ENCODE results near the gene DLST. TPM values are rescaled to one million over a fixed set of nuclear protein-coding genes. Genes with fewer than 3 reads are reported as not detected.

Gene DLST
- total RNA-seq, result 58.0 and 91.4 TPM in 2 replicates

DNA sequence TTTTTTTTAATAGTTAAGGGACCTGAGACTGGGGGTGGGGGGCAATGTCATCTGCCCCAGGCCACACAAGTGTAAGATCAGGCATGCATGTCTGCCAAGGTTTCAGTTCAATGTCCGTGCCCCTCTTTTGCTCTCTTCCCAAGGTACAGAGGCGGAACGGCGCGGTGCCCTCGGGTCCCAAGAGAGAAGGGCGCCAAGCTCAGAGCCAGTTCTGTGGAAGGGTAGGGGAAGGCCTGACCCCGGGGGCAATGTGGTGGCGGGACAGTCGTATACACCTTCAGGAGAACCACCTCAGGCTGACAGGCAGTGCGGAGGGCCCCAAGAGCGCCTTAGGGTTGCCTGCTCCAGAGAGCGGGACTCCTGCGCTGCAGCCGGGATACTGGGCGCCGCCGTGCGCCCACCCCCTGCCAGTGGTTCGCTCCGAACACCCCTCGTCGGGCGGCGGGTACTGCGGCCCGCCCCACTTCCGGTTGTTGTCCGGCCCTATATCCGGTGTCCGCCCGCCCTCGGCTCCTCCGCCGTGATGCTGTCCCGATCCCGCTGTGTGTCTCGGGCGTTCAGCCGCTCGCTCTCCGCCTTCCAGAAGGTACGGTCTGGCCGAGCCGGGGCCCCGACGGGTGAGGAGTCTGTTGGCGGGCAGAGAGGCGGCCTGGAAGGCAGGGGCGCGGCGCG, at the start of gene DLST:
Gene DLST (plus strand): TSS at position 486 of the 672 bp plus-strand sequence. CDS start 38 bp downstream, at position 524.
- DNase-seq, result peak; percentile 91

DNA sequence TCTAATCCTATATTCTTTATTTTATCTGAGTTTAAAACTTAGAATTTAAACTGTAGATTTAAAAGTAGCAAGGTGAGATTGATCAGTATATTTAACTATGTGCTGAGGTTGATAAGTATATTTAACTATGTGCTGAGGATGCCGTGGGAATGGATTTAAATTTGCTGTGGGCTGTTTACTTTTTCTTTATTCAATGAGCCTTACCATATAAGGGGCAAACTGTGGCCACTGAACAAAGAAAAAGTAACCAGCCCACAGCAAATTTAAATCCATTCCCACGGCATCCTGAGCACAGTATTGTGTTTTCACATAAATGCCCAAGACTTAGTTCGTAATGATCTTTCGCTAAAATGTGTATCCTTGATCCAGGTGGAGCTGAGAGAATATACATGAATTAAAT, 48.9 kb upstream of the DLST start:
- no peak for DNase-seq

DNA sequence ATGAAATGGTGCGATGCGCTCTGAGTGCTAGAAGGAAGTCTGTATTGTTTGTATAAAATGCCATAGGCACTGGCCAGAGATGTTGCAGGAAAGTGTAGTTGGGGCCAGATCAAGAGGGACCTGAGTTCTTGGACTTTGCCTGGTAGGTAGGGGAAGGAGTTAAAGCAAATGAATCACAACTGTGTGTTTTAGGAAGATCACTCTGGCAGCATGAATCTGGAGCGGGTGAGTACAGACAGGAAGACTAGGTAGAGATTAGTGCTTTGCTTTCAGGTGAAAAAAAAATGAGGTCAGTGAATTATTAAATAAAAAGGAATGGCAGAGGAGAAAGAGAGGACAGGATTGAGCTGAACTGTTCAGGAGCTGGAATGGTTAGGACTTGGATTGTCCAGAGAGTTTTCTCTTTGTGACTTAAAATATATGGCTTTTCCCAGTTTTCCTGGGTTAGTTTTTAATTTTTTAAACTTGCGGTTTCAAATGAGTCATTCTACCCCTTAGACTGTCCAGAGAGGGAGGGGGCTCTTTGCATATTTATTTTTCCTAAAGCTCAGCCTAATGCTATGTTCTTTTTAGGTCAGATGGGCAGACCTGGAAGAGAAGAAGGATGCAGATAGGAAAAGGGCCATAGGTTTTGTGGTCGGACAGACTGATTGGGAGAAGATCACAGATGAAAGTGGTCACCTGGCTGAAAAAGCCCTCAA, 46.9 kb upstream of the DLST start:
- DNase-seq, result no peak

DNA sequence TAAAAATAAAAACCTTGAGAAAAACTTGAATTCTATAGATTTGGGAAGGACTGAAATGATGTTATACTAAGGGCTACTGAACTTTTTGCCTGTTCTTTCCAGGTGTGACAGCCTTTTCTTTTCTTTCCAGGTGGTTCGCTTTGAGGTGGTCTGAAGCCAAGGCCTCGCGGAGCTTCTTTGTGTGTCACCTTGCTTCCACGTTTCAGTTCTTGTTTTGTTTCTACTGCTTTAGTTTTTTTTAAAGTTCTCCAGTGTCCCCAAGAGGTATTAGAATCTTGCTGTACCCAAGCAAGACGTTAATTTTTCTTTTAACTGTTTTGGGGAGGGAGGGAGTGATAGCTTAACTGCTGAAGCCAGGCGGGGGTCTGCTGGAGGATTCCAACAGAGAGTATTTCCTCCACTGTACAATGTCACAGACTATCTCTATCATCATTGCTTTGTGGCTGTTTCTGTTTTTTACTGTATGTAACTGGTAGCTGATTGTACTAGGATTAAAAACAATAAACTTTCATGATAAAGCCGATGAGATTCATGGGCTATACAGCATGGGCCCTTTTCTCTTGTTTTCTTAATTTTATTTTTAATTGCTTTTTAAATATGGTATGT, 46.0 kb upstream of the DLST start:
- no peak for DNase-seq

DNA sequence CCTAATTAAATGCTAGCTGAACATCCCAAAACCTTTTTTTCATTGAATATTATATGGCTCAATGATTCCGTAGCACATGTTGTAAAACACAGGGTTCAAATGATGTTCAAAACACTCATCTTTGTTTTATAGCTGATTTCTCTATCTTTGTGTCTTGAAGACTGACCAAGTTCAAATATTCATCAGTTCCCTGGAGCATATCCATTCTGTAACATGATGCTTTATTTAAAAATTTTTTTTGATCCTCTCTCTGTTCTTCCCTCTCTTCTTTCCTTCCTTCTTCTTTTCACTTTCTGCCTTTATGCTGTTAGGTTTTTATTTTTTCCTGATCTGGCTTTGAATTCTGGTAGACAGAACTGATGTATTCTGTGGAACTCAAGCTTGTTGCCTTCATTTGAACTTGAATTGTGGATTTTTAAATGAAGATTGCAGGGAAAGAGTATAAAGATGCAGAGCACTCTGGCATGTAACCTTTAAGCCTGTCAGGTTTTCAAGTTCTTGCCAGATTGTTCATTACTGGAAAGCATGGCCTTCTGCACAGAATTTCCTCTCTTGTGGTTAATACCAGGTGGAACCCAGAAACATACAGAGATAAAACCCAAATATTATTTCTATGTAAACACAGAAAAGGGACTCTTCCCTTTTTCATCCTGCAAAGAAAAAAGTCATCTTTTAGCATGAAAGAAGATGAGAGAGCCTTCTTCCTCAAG, 45.3 kb upstream of the DLST start:
- DNase-seq, result no peak

DNA sequence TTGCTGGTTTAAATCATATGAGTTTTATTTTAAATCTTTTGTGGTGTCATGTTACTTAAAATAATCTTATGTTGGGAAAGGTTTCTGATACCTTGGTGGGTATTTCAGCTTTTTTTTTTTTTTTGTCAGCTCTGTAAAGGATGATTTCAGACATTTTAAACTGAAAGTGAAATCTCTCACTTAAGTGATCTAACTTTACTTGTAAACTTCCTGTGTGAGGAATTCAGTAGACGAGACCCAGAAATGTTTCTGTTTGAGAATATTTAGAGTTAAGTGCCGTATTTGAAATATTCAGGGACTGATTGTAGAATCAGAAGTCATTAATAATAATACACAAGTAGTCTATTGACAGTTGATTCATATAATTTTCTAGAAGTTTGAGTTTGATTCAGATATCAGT, 43.5 kb upstream of the DLST start:
- no peak for DNase-seq

DNA sequence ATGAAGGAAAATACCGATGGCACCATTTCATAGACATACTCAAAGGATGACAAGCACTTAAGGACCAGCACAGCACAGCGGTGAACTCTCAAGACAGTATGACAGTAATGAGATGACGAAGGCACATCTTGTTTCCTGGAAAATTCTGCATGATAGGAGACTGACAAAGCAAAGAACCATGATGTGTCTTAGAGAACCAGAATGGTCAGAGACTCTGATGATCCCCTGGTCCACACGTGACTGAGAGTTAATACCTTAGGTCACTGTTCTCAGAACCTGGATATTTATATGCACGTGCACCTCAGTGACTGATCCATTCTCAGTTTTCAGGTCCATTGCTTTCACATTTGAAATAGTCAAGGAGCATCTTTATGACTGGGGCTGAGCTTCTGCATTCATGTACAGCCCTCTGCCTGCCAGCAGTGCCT, 41.1 kb upstream of the DLST start:
- no peak for DNase-seq

DNA sequence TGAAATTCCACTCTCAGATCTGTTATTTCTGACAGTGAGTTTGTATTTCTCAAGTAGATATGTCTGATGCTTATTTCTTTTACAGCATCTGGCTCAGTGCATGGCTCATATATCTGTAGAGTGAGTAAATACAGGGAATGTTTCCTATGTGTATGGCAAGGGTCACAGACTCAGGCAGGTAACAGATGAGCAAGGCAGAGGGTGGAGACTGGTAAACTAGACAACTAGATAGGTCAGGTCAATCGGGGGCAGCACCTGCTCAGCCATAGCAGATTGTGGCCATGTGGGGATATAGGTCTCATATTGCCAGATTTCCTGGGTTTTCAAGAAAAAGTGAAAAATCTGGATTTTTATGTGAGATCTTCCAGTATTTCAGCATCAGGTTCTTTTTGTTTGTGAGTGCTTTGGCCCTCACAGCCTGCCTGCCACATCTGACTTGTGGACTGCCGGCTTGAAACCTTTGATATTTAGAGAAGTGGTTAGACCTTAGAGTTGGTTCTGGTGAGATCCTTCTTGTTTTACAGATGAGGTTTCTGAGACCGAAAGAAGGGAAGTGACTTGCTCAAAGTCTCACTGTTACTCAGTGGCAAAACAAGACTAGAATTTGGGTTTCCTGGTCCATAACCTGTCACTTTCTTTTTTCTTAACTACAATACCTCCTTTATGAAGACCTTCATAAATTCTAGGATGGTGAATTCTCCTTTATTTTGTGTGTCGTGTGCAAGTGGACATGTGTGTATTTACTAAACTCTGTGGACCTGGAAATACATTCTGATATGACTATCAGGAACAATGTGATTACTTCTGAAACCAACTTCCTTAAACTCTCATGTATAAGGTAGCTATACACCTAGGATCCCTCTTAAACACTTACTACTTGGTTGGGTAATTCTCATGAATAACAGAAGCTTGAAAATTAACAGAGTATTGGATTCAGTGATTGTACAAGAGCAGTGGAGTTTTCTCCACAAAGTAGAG, 40.2 kb upstream of the DLST start:
- no peak for DNase-seq

DNA sequence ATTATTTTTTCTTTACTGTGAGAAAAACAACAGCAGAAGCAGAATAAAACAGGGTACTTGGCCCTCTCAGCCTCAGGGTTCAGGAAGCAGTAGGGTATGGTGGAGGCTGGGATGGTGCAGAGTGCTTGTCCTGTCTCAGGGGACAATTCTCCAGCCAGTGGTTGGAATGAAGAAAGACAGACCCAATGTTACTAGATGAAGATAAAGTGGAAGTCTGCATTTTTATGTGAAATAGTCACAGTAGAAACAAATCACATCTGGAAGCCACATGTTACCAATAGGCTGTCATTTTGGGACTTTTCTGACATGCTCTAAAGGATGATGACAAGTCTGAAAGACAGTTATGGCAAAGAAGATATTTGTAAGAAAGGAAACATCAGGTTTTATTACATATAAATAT, 38.1 kb upstream of the DLST start:
- no peak for DNase-seq

DNA sequence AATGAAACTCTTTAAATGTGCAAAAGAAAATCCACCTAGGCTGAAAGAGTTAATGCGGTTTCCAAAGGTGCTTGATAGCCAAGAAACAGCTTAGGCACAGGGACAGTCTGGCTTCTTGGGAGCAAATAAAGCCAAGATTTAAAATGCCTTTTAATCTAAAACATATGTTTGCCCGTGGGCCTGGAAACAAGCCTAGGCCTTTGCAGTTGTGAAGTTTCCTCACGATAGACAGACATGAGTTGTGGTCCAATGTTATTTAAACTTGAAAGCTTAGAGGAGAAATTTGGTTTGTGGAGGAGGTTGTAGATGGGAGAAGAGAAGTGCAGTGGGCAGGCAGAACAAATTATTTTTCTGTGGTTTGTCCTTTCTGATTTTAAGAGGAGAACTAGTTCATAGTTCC, 35.5 kb upstream of the DLST start:
- no peak for DNase-seq

DNA sequence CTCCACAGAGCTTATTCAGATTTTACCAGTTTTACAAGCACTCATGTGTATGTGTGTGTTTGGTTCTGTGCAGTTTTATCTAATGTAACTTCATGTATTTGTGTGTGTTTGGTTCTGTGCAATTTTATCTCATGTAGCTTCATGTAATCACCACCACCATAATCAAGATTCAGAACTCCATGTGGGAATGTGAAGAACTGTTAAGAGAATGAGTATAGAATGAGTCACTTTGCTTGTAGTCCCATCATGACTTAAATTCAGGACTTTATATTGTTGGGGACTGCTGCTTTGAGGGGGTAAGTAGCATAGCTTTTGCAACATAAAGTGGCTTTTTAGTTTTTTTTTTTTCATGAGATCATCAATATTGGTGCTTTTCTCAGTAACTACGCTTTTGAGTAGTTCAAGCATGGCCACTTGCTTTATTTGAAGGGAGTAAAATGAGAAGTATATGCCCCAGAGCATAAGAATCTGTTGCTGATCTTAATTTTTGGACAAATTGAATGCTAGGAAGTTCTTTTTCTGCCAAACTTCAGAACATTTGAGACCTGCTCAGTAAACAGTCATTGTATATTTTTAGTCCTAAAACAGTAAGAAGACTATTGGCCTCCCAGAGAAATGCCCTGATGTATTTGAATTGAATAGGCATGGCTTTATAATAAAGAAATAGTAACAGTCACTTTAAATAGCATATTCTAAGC, 34.6 kb upstream of the DLST start:
- no peak for DNase-seq

DNA sequence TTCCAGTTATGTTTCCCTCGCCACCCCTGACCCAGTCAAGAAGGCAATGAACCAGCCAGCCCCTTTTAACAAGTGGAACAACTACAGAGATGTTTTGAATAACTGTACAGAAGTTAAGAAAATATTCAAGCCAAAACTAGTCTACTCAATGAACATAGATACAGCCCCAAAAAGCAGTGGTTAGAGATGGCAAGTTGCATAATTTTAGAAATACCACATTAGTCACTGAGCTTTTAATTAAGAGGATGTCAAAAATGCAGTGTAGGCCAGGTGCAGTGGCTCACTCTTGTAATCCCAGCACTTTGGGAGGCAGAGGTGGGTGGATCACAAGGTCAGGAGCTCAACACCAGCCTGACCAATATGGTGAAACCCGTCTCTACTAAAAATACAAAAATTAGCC, 32.9 kb upstream of the DLST start:
- DNase-seq, result no peak

DNA sequence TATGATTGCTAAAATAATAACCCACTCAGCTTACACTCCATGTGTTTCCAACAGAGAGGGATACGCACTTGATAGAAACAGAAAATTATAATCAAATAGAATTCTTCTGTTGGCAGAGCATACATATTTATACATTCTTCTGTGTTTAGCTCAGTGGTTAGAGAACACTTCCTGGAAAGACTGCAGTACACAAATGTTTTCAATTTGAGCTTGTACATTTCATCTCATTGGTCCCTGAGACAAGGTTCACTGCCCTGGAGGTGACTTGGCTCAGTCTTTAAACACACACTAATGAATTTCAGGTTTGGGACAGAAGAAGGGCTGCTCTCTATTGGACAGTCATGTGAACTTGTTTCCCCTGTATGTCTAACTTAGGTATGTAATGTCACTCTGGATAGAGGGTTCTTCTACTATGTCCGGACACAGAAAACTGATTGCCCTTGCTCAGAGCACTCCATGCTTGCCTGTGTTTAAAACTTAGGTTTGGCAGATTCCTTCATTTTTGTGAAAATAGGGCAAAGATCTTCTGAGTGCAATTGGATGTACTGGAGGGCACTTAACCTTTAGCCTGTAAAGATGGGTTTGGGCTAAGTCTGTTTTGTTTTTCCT, 28.7 kb upstream of the DLST start:
- DNase-seq, result peak; percentile 15

DNA sequence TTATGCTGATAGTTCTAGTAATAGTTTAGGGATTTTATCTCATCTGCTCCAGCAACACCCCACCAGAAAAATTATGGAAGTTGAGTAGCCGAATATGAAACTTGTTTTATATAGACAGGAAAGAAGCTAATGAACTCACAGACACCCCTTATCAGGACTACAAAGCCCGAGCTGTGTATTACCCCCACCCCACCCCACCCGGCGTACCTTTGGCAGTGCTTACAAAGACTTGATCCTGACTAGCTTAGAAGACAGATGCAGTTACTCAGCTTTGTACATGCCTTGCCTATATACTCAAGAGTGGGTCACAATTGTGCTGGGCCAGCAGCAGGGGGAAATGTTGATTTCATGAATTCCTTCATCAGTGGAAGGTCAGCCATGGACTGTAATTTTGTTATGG, 28.1 kb upstream of the DLST start:
- DNase-seq, result no peak

DNA sequence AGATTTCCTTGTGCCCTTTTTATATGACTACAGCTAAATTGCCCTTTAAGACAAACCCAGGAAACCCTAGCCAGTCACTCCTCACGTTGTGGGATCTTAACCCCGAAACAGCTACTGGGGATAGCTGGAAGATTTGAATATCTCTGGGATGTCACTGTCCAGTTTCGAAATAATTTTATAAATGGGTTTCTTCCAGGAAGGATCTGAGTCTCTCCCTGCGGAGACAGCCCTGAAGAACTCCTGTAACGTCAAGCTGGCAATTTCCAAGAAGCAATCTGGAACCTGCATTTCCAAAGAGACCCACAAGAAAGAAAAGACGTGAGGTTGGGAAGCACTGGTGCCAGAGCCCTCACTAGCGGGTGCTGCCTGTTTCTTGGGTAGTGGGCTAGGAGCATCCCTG, 26.7 kb upstream of the DLST start:
- DNase-seq, result no peak

DNA sequence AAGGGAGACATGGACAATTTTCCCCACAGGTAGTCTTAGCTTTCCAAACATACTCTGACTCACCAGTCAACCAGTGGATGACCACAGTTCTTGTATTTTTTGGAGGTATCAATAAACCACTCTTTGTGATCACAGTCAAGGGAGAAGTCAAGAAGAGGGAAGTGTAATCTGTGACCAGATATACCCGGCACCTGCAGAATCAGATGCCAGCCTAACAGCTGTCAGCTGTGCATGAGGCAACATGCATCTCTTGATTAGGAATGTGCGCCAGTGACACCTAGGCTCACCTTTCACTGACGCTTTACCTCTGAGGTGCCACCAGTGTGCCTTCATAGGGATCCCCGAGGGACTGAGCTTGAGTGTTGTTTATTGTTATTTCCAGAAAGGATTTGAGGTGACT, 25.8 kb upstream of the DLST start:
- DNase-seq, result no peak

DNA sequence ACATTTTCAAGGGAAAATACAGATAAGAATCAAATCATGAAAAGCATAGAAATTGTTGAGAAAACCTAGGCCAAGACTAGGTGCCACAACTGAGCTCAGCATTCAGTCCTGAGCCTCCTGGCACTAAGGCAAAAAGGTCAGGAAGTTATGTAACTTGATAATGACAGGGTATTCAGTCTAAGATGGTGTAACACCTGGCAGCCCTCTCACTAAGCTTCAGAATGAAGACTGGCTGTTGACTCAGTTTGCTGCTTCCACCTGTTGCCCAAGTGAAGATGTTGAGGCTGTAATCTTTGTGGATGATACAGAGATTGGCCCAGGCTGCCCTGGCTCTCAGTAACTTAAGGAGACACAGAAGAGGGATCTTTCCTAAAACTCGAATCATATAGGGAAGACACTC, 25.4 kb upstream of the DLST start:
- DNase-seq, result no peak

DNA sequence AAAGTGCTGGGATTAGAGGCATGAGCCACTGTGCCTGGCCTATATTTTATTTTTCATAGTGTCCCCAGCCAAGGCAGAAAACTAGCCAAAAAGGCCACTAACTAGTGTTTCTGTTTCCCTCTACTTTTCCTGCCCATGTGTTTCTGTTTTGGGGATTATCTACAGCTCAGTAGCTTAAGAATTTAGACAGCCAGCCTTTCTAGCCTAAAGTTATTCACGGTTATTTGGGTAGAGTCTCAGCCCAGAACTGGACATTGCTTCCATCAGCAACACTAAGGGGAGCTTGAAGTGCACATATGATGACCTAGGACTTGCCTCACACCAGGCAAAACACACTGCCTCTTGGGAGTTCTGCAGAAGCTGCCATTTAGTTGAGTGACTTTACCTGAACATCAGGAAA, 23.7 kb upstream of the DLST start:
- DNase-seq, result no peak

DNA sequence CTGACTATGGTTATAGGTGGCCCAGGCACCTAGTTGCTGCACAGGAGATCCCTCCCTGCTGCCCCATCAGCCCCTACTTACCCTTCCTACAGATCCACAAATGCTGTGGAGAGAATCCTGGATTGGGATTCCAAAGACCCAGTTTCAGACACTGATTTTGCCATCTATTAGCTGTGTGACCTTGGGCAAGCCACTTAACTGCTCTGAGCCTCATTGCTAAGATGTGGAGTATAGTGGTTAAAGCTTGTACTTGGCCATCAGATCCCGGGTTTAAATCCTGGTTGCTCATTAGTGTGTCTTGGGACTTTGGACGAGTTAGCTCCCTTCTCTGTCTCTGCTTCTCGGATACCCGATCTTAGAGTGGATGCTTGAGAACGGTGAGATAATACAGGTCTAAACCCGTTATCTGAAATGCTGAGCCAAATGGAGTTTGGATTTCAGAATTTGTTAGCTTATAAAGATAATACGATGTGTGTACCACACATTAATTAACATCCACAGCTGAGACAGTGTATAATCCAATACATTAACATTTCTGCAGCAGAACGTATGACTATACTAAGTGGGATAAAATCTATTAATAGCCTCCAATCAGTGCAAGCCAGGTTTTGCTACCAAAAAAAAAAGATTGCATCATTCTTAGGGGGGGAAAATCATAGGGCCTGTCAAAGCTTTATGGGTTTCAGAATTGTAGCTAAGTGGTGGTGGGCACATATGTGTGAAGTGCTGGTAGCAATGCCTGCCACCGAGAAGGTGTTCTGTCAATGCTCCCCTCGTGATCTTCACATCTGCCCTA, 21.8 kb upstream of the DLST start:
- DNase-seq, result no peak
